ENCODE data around the gene NEGR1.

The NEGR1 gene

DNA sequence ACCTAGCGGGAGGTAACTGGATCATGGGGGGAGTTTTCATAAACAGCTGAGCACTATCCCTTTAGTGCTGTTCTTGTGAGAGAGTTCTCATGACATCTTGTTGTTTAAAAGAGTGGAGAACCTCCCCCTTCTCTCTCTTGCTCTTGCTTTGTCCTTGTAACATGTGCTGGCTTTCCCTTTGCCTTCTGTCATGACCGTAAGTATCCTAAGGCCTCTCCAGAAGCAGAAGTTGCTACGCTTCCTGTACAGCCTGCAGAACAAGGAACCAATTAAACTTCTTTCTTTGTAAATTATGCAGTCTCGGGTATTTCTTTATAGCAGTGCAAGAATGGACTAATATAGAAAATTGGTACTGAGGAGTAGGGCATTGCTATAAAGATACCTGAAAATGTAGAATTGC is 515.6 kb downstream of the NEGR1 start:
- DNase-seq, result no peak

DNA sequence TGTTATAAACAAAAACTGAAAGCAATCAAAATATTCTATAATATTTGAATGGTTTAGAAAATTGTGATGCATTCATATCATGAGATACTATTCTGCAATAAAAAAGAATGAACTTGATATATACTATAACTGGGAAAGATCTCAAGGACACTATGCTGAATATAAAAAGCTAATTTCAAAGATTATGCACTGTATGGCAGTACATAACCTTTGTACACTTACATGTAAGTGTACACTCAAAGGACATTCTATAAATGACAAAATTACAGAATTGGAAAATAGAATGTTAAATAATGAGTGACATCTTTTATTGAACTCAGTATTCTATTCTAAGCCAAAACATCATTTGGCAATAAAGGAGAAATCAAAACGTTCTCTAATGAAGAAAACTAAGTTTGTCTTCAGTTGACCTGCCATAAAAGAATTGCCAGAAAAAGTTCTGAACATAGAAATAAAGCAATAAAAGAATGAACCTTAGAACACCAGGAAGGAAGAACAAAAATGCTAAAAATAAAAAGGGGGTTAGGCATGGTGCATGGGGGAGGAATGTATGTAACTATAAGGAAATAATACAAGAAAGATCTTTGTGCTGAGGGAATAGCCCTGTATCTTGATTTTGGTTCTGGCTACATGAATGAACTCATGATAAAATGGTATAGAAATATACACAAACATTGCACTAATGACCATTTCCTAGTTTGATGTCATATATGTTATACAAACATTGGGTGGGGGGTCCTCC is 519.7 kb downstream of the NEGR1 start:
- DNase-seq, result no peak

DNA sequence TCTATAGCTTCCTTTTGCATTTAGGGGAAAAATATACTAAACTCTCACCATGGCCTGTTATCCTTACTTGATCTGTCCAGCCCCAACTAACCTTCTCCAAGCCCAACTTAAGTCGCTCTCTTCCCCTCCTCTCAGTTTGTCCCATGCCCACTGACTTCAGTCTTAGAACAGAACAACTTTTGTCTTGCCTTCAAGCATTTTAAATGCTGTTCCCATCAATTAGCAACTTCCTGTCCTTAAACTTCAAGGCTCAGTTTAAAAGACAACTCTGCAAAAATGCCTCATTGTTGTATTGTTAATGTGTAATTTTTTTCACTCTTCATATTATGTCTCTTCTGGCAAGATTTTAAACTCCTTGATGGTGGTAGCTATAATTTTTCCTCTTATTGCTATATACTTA is 526.9 kb downstream of the NEGR1 start:
- DNase-seq, result no peak

DNA sequence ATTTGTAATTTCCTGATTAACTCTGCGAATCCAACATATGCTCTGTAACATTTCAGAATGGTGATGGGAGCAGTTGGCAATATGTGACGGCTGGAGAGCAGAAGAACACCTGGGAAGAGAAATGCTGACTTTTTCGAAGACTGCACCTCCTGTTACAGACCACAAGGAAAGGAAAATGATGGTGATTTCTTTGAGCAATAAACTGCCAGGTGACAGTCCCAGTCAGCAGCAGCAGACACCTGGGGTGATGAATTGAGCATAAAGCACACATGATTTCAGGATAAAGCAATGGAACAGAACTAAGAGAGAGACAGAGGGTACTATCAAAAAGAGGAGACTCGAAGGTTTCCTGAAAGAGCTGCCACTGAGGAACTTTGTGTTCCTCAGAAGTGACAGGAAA is 528.6 kb downstream of the NEGR1 start:
- DNase-seq, result no peak

GRCh38 chr1:71745326-71745725 is 537.0 kb downstream of the NEGR1 start:
- no peak for DNase-seq

- DNase-seq, result no peak
Measured at GRCh38 chr1:71743862-71744261, 538.5 kb downstream of the NEGR1 start.

GRCh38 chr1:71738910-71739309 is 543.4 kb downstream of the NEGR1 start:
- no peak for DNase-seq

DNA sequence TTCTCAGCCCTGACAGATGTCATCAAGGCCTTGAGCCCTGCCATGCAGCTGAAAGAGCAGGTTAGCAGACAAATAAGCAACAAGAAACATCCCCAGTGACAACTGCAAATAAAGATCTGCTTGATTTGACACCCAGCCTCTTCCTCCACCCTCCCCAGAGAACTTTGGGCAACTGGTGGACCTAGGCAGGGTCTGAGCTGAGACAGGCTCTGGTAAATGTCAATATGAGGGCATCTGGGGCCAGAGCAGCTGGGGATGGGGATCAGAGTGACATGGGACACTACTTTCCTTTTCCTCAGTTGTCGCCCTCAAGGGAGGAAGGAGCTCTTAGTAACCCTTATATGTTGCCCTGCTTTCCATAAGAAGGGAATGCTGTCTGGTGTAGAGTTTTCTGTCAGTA is 544.1 kb downstream of the NEGR1 start:
- DNase-seq, result no peak

DNA sequence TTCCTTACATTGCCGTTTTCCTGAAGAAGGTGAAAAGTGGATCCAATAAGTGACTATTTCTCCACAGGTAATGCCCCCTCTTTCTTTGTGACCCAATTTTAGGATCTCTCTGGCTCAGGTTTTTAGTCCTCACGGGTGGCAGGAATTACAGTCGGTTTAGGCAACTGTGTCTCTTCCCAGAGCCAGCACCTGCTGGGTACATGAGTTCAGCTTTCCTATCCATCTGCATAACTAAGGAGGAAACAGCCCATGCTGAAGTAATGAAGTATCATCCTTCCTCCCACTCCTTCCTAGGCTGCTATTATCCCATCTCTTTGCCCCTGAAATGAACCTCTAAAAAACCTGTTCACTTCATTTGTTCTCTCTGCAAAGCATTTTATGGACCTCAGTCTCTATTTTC is 544.6 kb downstream of the NEGR1 start:
- DNase-seq, result no peak

DNA sequence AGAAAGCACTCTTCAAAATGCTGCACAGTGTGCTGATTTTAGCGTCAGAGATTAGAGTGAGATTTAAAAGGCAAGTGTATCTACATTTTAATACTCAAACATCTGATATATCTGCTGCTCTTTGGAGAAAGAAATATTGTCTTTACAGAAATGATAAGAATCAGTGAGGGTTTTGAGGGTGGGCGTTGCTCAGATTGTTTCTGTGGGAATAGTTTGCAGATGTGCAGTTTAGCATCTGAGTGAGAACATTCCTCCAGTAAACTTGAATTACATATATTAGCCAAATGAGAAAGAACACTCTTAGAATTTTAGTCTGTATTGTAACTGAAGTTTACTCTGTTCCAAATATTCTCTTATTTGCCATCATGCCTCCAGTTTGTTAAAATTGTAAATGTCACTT is 549.2 kb downstream of the NEGR1 start:
- no peak for DNase-seq

- DNase-seq, result no peak
Measured at GRCh38 chr1:71721532-71721931, 560.8 kb downstream of the NEGR1 start.

GRCh38 chr1:71719330-71719729 is 563.0 kb downstream of the NEGR1 start:
- no peak for DNase-seq

- no peak for DNase-seq
Measured at GRCh38 chr1:71717186-71717585, 565.2 kb downstream of the NEGR1 start.

DNA sequence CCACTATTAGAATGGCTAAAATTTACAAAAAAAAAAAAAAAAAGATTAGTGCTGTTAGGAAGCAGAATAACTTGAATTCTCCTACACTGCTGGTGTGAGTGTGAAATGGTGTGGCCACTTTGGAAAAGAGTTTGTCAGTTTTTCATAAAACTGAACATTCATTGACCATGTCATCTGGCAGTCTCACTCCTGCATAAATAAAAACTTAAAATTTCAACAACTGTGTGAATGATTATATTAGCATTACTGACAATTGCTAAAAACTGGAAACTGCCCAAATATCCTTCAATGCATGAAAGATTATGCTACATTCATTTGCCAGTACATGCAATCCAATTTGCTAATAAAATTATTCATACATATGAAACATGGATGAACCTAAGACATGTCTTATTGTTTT is 570.9 kb downstream of the NEGR1 start:
- DNase-seq, result no peak

DNA sequence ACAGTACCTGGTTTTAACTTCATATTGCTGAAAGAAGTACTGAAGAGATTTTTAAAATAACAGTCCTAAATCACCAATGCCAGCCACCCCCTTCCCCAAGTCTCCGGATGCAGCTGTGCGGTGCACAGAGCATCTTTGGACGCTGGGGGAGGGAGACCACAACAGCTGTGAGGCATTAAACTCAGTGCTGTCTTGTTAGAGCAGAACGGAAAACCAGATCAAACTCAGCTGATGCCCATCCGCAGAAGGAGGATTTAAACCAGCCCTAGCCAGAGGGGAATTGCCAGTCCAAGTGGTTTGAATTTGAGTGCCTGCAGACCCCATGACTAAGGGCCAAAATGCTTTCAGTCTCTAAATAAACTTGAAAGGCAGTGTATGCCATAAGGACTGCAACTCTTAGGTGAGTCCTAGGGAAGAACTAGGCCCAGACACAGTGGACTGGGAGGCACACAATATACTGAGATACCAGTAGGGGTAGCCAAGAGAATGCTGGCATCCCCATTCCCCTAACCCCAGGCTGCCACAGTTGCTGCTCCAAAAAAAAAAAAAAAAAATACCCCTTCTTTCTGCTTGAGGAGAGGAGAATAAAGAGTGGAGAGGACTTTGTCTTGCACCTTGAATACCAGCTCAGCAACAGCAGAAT is 576.2 kb downstream of the NEGR1 start:
- DNase-seq, result no peak

DNA sequence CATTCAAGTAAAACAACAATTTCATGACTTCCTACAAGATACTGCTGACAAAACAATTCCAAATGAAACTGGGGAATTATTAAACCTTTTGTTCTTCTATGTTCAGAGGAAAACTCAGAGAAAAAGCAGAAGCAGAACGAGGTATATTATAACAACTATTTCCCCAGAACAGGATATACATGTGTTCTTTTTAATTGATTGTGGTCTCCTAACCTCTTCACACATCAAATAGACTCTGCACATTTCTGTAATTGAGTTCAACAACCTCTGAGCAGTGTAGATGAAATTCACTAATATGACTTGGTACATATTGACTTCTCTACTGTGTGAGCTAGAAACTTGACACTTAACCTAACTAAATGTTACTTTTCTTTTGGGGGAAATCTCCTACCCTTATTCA is 584.2 kb downstream of the NEGR1 start:
- DNase-seq, result no peak

GRCh38 chr1:71695821-71696220 is 586.5 kb downstream of the NEGR1 start:
- no peak for DNase-seq

DNA sequence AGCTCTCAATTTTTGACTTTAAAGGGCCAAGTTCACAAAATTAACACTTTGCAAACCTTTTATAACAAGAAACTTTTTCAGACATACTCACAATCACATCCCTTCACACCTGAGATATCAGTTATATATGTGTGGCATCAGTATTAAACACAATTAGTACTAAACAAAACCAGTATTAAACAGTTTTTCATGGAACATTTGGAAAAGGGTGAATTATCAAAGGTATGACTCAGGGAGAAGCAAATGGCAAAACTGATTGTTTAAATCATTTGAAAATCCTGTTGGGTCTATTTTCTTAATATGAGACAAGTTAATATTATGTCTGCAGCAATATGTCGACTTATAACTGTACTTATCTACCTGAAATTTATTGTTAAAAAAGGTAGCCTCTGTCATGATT is 587.3 kb downstream of the NEGR1 start:
- no peak for DNase-seq

GRCh38 chr1:71693581-71693980 is 588.8 kb downstream of the NEGR1 start:
- no peak for DNase-seq

GRCh38 chr1:71689635-71690034 is 592.7 kb downstream of the NEGR1 start:
- no peak for DNase-seq

DNA sequence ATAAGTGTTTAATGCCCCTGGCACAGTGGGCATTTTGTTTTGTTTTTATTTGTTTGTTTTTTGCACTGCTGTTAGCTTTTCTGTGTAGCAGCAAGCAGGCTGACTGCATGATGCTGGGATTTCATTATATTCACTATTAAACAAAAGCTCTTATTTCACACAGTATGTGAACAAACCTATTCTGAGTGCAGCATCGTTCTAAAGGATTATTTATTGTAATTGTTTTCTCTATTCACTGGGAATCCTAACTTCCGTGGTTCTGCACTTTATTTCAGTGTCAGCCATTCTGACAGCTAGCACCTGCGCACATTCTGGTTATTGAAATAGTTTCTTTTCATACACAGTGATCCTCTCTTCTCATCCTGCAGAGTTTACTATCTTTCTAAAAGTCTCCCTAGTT is 595.0 kb downstream of the NEGR1 start:
- DNase-seq, result no peak

DNA sequence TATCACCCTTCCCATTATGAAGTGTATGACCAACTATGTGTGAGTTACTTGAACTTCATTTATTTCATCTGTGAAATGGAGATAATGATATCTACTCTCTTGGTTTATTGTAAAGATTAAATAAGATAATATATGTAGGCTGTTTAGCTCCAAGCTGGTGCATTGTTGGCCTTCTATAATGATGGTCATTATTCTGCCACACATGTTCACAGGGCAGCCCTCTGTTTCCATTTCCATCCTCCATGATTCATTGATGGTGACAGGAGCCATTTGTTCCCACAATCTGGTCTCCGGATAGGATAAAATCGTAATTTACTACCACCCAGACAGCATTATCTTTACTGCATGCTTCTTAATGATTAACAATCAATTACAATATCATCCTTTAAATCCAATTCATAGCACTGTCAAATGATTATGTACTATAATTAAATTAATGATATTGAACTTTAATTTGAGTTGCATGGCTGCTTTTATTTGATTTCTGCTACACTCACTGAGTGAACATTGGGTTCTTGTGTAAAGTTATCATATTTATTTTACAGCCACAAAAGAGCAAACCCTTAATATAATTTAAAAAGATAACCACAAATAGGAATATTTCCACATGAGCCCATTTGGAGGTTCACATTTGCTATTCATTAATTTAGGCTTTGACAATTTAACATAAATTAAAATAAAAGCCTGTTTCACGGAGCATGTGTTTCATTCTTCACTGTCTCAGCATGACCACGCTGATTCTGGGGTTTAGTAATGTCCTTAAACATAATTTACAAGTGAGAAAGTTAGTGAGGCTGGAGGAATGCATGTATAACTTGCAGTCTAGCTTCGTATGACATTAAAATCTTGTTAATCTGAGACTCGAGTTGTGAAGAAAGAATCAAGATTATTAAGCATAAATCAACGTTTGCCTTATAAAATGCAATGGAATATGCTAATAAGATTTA is 605.1 kb downstream of the NEGR1 start:
- DNase-seq, result no peak

DNA sequence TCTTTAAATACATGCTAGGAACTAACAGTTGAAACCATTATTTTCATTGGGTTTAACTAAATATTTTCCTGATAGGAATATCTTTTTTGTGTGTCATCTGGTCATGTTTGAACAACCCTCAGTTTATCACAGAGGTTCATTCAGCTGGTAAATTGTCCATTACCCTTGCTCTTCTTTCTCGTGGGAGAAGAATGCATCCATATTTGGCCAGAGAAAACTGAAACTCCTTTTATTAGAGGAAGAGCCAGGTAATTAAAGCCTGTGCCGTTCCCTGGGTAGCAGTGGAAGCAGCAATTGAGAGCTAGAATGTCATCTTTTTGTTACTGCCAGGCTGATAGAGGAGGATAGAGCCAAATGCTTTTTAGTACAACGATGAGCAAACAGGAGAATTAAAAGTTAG is 614.3 kb downstream of the NEGR1 start:
- DNase-seq, result no peak

DNA sequence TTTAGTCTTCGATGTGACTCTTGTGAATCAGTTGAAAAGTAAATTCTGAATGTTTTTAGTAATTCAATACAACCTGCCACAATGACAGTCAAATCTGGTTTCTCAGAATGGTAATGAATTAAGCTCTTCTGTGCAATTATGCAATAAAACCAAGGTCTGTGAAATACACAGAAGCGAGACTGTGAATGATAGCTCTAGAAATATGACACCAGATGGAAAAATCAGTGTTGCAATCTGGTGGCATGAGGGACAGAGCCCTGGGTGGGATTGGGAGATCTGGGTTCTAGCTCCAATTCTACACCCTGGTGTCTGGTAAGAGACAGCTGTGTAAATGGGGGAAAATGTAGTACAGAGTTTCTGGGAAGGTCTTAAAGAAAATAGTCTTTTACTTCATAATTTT is 615.1 kb downstream of the NEGR1 start:
- no peak for DNase-seq
